ENCODE data around the gene BRIP1. TPM values are rescaled to one million over a fixed set of nuclear protein-coding genes. Genes with fewer than 3 reads are reported as not detected.

Gene BRIP1
- total and polyA plus RNA-seq, 2 donors (not counting 3 experiments of a cell fraction or from before 2014, with no cell fraction given) = 1.8 to 12.1 TPM

DNA sequence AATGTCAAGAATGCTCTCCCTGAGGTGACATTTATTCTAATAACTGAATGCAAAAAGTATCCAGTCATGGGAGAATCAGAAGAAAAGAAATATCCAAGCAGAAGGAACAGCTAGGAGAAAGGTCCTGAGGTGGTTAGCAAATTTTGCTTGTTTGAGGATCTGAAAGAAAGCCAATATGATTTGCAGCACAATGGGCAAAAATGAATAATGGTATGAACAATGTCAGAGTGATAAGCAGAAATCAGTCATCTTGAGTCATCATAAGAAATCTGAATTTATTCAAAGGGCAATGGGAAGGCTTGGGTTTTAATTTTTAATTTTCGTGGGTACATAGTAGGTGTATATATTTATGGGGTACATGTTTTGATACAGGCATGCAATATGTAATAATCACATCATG, 68.5 kb downstream of the BRIP1 start:
- no peak for FAIRE-seq
- ChIA-PET POLR2A (no interaction called here), CTCF (no interaction called here)
- Histone ChIP-seq H3K9me1 (replicated peaks; ENCODE audit: control insufficient read depth, extremely low read depth, insufficient read depth, low read length) (no peaks in the 10 kb centered on the region), H3K4me1 (ENCODE audit: control insufficient read depth, extremely low read depth, insufficient read depth, low read length) (no peaks in the 10 kb centered on the region), H3K9ac (replicated peaks; ENCODE audit: extremely low read depth, insufficient read depth, low read length) (no peak overlapping the region), H3K79me2 (ENCODE audit: control insufficient read depth, insufficient read depth, low read length) (no peaks in the 10 kb centered on the region), H3K27me3 (ENCODE audit: control insufficient read depth in 2 of 2, insufficient read depth in 2 of 2, low read length in 2 of 2) (no peaks in the 10 kb centered on the region), H2AFZ (ENCODE audit: low read depth, low read length) (no peak overlapping the region), H3K4me3 (replicated peaks in 1 of 3; ENCODE audit: insufficient read depth in 1 of 3, low read depth in 1 of 3, low read length in 3 of 3) (no peak overlapping the region), H3K36me3 (ENCODE audit: control insufficient read depth in 2 of 2, extremely low read depth in 1 of 2, insufficient read depth in 2 of 2, low read length in 2 of 2) (no peaks in the 10 kb centered on the region), H3K27ac (ENCODE audit: insufficient read depth, low read depth, low read length) (no peak overlapping the region), H3K9me3 (replicated peaks; ENCODE audit: control insufficient read depth, insufficient read depth, low read length) (no peaks in the 10 kb centered on the region), H4K20me1 (replicated peaks; ENCODE audit: control insufficient read depth, extremely low read depth, insufficient read depth, low read length) (no peaks in the 10 kb centered on the region), H3K4me2 (ENCODE audit: insufficient read depth, low read length) (no peak overlapping the region)
- TF ChIP-seq JUN (IDR thresholded peaks at IDR 0.05; ENCODE audit: borderline replicate concordance, insufficient read depth, insufficient read length, low read depth) = no peak
- TF ChIP-seq, protein P1, sequence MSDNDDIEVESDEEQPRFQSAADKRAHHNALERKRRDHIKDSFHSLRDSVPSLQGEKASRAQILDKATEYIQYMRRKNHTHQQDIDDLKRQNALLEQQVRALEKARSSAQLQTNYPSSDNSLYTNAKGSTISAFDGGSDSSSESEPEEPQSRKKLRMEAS (IDR thresholded peaks at IDR 0.05; ENCODE audit: insufficient read depth, insufficient read length) = no peak
- no peak for TF ChIP-seq POLR2AphosphoS5 (IDR thresholded peaks at IDR 0.05; ENCODE audit: insufficient read depth, low read depth, low read length)
- TF ChIP-seq MYC (IDR thresholded peaks at IDR 0.05; ENCODE audit: low read depth, low read length) = no peak
- no peak for TF ChIP-seq EZH2 (IDR thresholded peaks at IDR 0.05; ENCODE audit: borderline replicate concordance, low read depth, low read length, severe bottlenecking)
- TF ChIP-seq POLR2A (IDR thresholded peaks at IDR 0.05; ENCODE audit: low read depth, low read length) = no peak
- TF ChIP-seq FOS (IDR thresholded peaks at IDR 0.05; ENCODE audit: borderline replicate concordance, insufficient read depth, low read length) = no peak
- TF ChIP-seq, protein P2, sequence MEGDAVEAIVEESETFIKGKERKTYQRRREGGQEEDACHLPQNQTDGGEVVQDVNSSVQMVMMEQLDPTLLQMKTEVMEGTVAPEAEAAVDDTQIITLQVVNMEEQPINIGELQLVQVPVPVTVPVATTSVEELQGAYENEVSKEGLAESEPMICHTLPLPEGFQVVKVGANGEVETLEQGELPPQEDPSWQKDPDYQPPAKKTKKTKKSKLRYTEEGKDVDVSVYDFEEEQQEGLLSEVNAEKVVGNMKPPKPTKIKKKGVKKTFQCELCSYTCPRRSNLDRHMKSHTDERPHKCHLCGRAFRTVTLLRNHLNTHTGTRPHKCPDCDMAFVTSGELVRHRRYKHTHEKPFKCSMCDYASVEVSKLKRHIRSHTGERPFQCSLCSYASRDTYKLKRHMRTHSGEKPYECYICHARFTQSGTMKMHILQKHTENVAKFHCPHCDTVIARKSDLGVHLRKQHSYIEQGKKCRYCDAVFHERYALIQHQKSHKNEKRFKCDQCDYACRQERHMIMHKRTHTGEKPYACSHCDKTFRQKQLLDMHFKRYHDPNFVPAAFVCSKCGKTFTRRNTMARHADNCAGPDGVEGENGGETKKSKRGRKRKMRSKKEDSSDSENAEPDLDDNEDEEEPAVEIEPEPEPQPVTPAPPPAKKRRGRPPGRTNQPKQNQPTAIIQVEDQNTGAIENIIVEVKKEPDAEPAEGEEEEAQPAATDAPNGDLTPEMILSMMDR (IDR thresholded peaks at IDR 0.05; ENCODE audit: extremely low read depth in 1 of 2, insufficient read depth in 1 of 2, low read depth in 1 of 2, low read length in 2 of 2) = no peak
- no peak for TF ChIP-seq GATA2 (IDR thresholded peaks at IDR 0.05; ENCODE audit: insufficient read depth, insufficient read length, low read depth, low read length)
- intact Hi-C loops (cut with micrococcal nuclease) = no loop called here
- no TSS peak for BruUV-seq (replicated peaks)
- DNase-seq (ENCODE audit: low read depth, low spot score) = no peak
- dilution Hi-C loops (cut with MboI; ENCODE audit: extremely low pct_ligation_motif_present, low sequenced_read_pairs) = no loop called here
